A549 (cell line): ENCODE results near the gene GPR27.

Source experiments
- CTCF ChIP-seq: fragments of >200 bp; sonication (Bioruptor Twin); formaldehyde crosslinking; IDR thresholded peaks from 3 replicates; pipeline ENCODE4 v1.5.1; 2016
- MYC ChIP-seq: IDR thresholded peaks from 2 replicates; pipeline ENCODE4 v1.6.1; 2012; ENCODE audit warnings: mild to moderate bottlenecking, inconsistent platforms, low read length, improper control_type of control experiment, borderline replicate concordance
- POLR2A ChIP-seq: IDR thresholded peaks from 2 replicates; pipeline ENCODE4 v1.6.1; 2012; ENCODE audit warnings: mild to moderate bottlenecking, low read length

GRCh38 chr3:71786217-71786549 is 32.5 kb downstream of the GPR27 start:
- no peak for TF ChIP-seq POLR2A
- TF ChIP-seq CTCF = no peak
- no peak for TF ChIP-seq MYC
